ENCODE measurements around the gene TMEM79. TPM values are rescaled to one million over a fixed set of nuclear protein-coding genes. Genes with fewer than 3 reads are reported as not detected.
A peak's percentile ranks its signal among the peaks of the same experiment; 100 is the strongest.

Gene TMEM79, protein sequence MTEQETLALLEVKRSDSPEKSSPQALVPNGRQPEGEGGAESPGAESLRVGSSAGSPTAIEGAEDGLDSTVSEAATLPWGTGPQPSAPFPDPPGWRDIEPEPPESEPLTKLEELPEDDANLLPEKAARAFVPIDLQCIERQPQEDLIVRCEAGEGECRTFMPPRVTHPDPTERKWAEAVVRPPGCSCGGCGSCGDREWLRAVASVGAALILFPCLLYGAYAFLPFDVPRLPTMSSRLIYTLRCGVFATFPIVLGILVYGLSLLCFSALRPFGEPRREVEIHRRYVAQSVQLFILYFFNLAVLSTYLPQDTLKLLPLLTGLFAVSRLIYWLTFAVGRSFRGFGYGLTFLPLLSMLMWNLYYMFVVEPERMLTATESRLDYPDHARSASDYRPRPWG
- 10 to 100 TPM; 11.0 to 24.4 TPM for total RNA-seq

DNA sequence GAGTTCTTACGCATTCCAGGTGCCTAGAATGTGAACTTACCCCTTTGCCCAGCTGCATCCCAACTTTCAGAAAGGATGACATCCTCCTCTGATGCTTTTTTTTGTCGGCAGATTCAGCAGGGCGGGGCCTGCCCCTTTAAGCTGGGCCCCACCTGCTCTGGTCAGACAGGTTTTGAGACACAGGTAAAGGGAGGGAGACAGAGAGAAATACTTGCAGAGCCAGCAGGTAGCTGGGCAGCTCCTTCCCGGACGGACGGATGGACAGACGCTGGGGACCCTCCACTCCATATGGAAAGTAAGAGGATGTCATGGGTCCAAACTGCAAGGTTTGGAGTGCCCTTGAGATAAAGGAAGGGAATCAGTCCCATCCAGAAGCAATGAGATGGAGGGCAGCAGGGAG, at the start of gene TMEM79:
TMEM79 (plus strand) TSS at position 214 of the 400 bp plus-strand sequence. CDS start 902 bp downstream, outside the sequence.
- Mint-ChIP-seq H3K36me3 (peaks cover 21 to 35% of the 10 kb centered on the region in 2 donors), H3K27ac (peak within 1 kb of the TSS; percentile 97 to 98), H3K9me3 (no peaks in the 10 kb centered on the region)
- ATAC-seq: no peak
- DNase-seq (ENCODE audit: low spot score in 2 of 2): no peak

DNA sequence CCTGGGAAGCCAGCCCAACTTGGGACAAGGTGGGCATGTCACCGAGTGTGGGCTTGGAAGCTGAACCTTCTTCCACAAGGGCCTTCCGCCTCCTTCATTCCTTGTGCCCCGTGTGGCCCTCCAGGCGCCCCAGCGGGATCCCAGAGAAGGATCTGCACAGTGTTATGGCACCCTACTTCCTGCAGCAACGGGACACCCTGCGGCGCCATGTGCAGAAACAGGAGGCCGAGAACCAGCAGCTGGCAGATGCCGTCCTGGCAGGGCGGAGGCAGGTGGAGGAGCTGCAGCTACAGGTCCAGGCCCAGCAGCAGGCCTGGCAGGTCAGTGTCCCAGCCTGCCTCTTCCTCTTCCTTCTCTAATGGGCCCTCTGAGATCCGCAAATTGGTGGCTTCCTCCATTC, 48.0 kb upstream of the TMEM79 start:
- peaks cover 9 to 28% of the 10 kb centered on the region in 2 donors for H3K36me3 Mint-ChIP-seq
- DNase-seq (ENCODE audit: low spot score in 2 of 2): no peak
- no peaks in the 10 kb centered on the region for H3K9me3 Mint-ChIP-seq
- no peak overlapping the region for H3K27ac Mint-ChIP-seq
- ATAC-seq: no peak

DNA sequence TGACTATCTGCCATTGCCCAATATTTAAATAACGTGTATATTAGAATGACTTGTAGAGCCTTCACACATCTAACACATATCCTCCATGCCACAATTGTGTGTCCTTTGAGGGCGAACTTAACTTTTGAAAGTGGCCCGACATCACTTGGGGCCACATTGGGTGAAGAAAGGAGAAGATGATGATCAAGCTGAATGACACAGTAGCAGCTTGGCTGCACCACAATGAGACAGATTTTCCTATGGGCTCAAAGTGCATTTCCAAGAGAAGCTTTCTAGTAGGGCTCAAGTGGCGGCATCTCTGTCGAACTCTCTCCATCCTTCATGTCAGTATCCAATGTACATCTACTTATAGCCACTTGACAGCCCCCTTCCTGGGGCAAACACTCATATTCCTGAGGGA, 45.9 kb upstream of the TMEM79 start:
- Mint-ChIP-seq H3K36me3 (peaks cover 9 to 28% of the 10 kb centered on the region in 2 donors), H3K27ac (peak overlapping the region; percentile 7 to 86), H3K9me3 (no peaks in the 10 kb centered on the region)
- DNase-seq (ENCODE audit: low spot score in 2 of 2) (no peak), ATAC-seq (peak in 1 of 2 donors; percentile 17)

DNA sequence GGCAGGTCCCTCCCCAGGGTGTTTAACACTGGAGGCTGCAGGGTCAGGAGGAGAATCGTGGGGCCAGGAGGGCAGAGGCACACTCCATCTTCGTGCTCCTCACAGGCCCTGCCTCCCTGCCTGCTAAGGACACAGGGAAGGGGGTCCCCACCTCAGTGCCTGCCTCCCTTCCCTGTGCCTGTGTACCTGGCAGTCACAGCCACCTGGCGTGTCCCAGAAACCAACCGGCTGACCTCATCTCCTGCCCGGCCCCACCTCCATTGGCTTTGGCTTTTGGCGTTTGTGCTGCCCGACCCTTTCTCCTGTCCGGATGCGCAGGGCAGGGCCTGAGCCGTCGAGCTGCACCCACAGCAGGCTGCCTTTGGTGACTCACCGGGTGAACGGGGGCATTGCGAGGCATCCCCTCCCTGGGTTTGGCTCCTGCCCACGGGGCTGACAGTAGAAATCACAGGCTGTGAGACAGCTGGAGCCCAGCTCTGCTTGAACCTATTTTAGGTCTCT, 42.8 kb upstream of the TMEM79 start:
- ATAC-seq (no peak), DNase-seq (ENCODE audit: low spot score in 2 of 2) (no peak)
- H3K27ac Mint-ChIP-seq: peak overlapping the region; percentile 22 to 58
- H3K9me3 Mint-ChIP-seq: no peaks in the 10 kb centered on the region
- peaks cover 9 to 22% of the 10 kb centered on the region in 2 donors for H3K36me3 Mint-ChIP-seq

DNA sequence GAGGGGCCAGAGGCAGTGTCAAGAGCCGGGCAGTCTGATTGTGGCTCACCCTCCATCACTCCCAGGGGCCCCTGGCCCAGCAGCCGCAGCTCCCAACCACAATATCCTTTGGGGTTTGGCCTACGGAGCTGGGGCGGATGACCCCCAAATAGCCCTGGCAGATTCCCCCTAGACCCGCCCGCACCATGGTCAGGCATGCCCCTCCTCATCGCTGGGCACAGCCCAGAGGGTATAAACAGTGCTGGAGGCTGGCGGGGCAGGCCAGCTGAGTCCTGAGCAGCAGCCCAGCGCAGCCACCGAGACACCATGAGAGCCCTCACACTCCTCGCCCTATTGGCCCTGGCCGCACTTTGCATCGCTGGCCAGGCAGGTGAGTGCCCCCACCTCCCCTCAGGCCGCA, 42.2 kb upstream of the TMEM79 start, which contains the start of gene BGLAP:
BGLAP (plus strand) TSS at position 259 of the 400 bp plus-strand sequence; CDS start at position 307, 48 bp downstream.
- H3K9me3 Mint-ChIP-seq: no peaks in the 10 kb centered on the region

DNA sequence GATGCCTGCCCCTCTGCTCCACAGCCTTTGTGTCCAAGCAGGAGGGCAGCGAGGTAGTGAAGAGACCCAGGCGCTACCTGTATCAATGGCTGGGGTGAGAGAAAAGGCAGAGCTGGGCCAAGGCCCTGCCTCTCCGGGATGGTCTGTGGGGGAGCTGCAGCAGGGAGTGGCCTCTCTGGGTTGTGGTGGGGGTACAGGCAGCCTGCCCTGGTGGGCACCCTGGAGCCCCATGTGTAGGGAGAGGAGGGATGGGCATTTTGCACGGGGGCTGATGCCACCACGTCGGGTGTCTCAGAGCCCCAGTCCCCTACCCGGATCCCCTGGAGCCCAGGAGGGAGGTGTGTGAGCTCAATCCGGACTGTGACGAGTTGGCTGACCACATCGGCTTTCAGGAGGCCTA, 41.4 kb upstream of the TMEM79 start:
- Mint-ChIP-seq H3K36me3 (peaks cover 9 to 16% of the 10 kb centered on the region in 2 donors), H3K27ac (peak overlapping the region in 1 of 2 donors; percentile 60), H3K9me3 (no peaks in the 10 kb centered on the region)
- no peak for ATAC-seq
- DNase-seq (ENCODE audit: low spot score in 2 of 2): no peak

More for the DNA sequence above, 42.2 kb upstream of the TMEM79 start, which contains the start of gene BGLAP:
- H3K27ac Mint-ChIP-seq: peak within 1 kb of the TSS; percentile 58 to 60
- DNase-seq (ENCODE audit: low spot score in 2 of 2) (no peak), ATAC-seq (no peak)
- H3K36me3 Mint-ChIP-seq: peaks cover 9 to 21% of the 10 kb centered on the region in 2 donors

DNA sequence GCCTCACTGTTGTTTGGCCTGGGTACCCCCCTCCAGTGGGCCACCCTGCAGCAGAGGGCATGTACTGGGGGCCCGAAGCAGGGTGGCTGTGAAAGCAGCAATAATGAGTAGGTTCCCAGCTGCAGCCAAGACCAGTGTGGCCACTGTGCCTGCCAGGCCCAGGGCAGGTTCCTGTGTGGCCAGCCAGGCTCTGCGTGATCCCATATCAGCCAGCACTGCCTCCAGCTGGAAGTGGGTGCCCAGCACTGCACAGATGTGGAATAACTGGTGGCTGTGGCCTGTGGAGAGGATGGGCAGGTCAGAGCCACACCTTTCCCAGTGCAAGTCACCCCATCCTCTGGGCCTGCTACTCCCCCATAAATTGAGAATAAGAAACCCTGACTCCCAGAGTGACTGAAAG, 40.0 kb upstream of the TMEM79 start:
- Mint-ChIP-seq H3K36me3 (peaks cover 0 to 6% of the 10 kb centered on the region in 2 donors), H3K27ac (peak overlapping the region in 1 of 2 donors; percentile 71), H3K9me3 (no peaks in the 10 kb centered on the region)
- ATAC-seq (no peak), DNase-seq (ENCODE audit: low spot score in 2 of 2) (no peak)

DNA sequence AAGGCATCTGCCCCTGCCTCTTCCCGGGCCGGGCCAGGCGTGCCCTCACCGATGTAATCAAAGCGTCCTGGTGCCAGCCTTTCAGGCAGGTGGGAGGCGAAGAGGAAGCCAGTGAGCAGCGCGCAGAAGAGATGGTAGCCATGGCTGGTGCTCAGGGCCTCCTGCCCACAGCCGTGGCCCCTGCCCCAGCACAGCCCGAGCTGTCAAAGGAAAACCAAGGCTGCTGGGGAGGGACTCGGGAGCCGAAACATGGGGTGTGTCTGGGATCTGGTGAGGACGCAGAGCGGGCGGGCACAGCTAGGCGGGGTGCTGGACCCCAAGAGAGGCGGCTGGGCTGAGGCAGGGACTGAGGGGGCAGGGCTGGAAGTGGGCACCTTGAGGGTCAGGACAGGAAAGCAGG, 39.4 kb upstream of the TMEM79 start:
- Mint-ChIP-seq H3K27ac (peak overlapping the region; percentile 71 to 81), H3K36me3 (peaks cover 0 to 4% of the 10 kb centered on the region in 2 donors), H3K9me3 (no peaks in the 10 kb centered on the region)
- ATAC-seq: no peak
- no peak for DNase-seq (ENCODE audit: low spot score in 2 of 2)

DNA sequence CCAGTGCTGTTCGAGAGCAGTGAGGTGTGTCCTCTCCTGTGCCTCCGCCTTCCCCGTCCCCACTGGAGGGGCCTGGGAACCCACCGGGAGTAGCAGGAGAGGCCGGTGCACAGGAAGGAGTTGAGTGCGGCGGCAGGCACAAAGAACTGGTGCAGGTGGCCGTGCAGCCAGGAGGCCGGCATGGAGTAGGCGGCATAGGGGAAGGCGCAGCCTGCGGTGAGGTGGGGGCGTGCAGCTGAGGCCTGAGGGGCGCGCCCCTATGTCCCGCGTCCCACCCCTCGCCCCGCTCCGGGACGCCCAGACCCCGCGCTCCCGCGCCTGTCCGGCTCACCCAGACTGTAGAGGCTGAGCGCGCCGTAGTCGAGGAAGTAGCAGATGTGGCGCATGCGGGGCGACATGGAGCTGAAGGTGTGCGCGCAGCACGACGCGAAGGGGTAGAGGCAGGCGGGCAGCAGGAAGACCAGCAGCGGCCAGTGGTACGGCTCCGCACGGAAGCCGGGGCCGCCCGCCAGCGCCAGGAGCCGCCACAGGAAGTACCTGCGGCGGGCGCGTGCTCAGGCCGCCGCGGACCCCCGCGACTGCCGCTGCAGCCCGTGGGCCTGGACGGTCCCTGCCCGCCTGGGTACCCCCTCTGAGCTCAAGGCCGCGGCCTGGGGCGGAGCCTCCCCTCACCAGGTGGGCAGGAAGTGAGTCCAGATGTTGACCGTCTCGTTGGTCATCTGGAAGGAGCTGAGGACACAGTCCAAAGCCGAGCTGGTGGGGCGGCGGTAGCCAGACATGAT, 38.5 kb upstream of the TMEM79 start:
- Mint-ChIP-seq H3K27ac (peak overlapping the region; percentile 71 to 81), H3K9me3 (no peaks in the 10 kb centered on the region), H3K36me3 (no peaks in the 10 kb centered on the region)
- ATAC-seq (peak; percentile 43 to 59), DNase-seq (ENCODE audit: low spot score in 2 of 2) (peak; percentile 39 to 64)

DNA sequence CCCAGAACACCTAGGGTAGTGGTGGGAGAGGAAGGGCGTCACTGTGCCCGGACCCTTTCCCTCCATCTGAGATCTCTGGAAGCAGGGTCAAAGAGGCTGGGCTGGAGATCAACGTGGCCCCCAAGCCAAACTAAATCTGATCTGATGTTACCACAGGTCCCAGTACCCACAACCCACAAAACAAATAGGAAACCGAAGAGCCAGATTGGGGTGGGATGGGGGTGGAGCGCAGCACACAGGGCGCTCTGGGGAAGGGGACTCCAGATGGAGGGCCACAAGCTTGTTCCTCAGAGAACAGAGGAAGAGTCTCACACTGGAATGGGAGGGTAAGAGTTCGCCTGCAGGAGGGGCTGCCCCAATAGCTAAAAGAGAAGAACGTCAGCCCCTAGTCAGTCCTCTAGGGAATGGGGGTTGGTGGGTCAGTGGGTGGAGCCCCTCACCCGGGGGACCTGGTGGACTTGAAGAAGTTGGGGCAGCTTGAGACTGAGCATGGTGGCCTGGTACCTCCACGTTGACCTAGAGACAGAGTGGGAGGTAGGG, 37.8 kb upstream of the TMEM79 start:
- Mint-ChIP-seq H3K9me3 (no peaks in the 10 kb centered on the region), H3K36me3 (no peaks in the 10 kb centered on the region), H3K27ac (peak overlapping the region; percentile 68 to 71)
- DNase-seq (ENCODE audit: low spot score in 2 of 2): no peak
- ATAC-seq: no peak

DNA sequence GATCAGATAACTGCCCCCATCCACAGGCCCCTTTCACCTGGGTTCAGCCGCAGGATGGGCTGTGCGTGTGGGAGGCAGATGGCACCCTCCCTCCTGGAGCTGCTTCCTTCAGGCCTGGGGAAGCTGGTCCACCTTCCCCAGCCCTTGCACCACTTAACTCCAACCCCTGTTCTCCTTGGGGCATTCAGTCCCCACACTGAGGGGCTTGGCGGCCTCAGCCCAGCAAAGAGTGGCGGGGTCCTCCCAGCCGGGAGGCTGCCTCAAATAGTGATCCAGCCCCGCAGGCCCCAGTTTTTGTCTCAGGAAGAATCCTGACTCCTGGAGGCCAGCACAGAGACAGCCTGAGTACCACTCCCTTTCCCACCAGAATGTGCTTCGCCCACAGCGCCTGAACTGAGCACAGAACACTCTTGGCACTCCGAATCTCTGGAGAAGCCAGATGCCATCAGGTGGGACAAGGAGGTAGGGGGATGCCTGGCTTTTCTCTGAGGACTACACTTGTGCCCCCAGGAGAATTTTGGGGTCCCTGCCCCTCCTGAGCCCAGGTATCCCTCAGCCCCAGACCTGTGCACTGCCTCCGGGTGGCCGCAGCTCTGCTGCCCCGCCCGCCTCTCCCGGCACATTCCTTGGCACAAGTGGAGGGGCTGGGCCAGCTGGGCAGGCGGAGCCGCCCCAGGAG, 37.2 kb upstream of the TMEM79 start:
- ATAC-seq: no peak
- Mint-ChIP-seq H3K27ac (peak overlapping the region in 1 of 2 donors; percentile 71), H3K36me3 (no peaks in the 10 kb centered on the region), H3K9me3 (no peaks in the 10 kb centered on the region)
- DNase-seq (ENCODE audit: low spot score in 2 of 2): no peak

DNA sequence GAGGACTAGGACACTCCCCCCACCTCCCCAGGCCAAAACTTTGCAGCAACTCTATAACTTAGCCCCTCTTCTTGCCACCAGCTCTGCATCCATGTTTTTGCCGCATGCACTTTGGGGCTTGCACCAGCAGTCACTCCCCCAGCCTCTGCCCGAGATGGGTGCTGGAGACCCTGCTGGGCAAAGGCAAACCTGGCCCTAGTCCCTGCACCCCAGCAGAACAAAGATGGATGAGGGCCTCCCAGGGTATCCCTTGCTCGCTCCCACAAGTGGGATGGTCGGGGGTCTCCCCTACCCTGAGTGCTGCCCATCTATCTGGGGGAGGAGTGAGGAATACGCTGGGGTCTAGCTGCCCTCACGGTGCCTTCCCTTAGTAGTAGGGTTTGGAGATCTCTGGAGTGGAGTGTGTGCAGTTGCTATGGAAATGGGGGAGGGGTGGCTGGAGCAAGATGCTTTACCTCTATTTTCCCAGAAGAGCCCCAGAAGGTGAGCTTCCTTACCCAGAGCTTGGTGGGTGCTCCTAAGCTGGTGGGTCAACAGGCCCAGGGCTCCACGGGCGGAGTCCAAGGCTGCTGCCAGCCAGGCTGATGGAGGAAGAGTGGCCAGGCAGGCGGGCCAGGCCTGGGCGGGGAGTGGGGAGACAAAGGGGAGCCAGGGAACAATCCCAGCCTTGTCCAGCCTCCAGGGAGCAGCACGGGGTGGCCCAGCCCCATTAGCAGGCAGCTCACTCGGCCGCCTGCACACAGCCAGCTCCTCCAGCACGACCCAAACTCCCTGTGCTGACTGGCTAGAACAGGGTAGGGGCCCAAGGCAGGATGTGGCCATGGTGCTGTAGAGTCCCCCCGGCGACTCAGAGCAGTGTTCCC, 36.4 kb upstream of the TMEM79 start, which contains the start of gene PAQR6:
PAQR6 (minus strand) TSS at position 597 of the 863 bp plus-strand sequence. CDS start 1,325 bp downstream, outside the sequence.
- no peaks in the 10 kb centered on the region for H3K9me3 Mint-ChIP-seq
- DNase-seq (ENCODE audit: low spot score in 2 of 2) (no peak), ATAC-seq (no peak)
- H3K36me3 Mint-ChIP-seq: peaks cover 0 to 2% of the 10 kb centered on the region in 2 donors
- peak within 1 kb of the TSS; percentile 71 to 90 for H3K27ac Mint-ChIP-seq

DNA sequence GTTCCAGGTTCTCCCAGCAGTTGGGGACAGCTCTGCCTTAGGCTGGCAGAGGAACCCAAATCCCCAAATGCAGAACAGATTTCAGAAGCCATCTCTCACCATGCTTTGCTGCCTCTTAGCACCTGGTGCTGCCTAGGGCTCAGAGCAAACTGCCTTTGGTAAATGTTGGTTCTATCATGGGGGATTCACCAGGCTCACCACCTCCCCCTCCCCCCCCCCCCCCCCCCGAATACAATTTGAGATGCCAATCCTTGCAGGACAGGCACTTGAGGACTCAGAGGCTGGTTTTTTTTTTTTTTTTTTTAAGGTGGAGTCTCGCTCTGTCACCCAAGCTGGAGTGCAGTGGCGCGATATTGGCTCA, 35.8 kb upstream of the TMEM79 start:
- DNase-seq (ENCODE audit: low spot score in 2 of 2) (no peak), ATAC-seq (no peak)
- Mint-ChIP-seq H3K27ac (no peak overlapping the region), H3K9me3 (no peaks in the 10 kb centered on the region), H3K36me3 (peaks cover 0 to 5% of the 10 kb centered on the region in 2 donors)

DNA sequence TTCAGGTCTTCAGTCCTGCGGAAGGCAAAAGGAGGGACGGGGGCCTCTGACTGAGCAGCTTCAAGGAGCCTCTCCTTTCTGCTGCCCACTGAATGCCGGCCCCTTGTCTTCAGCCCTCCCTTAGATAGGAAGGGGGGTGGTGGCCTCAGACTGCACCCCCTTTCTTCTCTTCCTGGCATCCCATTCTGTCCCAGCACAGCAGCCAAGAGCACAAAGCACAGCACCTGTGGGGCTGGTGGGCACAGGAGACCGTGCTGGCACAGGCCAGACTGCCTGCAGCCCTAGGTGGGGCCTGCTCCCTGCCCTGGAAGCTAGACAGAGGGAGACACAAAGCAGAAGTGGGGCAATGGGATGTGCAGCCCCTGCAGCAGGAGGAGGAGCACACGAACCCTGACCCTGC, 34.5 kb upstream of the TMEM79 start:
- Mint-ChIP-seq H3K36me3 (peaks cover 0 to 5% of the 10 kb centered on the region in 2 donors), H3K27ac (peak overlapping the region; percentile 22 to 65), H3K9me3 (no peaks in the 10 kb centered on the region)
- ATAC-seq (no peak), DNase-seq (ENCODE audit: low spot score in 2 of 2) (no peak)

DNA sequence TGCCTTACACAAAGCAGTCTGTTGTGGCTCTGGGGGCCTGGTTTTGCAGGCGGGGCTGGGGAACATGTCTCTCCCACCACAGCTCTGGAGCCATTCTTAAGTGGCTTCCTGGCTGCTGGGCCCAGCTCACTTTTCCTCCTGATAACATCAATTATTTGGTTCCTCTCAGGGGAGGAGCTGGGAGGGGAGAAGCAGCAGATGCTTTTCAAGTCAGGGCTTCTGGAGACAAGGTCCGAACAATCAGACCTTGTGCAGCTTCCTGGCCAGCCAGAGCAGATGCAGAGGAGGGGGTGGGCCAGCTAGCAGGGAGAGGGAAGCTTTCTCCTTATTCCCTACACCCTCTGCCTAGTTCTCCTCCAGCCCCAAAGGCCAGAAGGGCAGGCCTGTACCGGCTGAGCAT, 32.6 kb upstream of the TMEM79 start:
- no peak for ATAC-seq
- Mint-ChIP-seq H3K27ac (no peak overlapping the region), H3K36me3 (peaks cover 0 to 5% of the 10 kb centered on the region in 2 donors)

More for the DNA sequence above, 32.6 kb upstream of the TMEM79 start:
- no peak for DNase-seq (ENCODE audit: low spot score in 2 of 2)
- H3K9me3 Mint-ChIP-seq: no peaks in the 10 kb centered on the region

Data from activated naive CD4-positive, alpha-beta T cell treated with anti-CD3 and anti-CD28 coated beads, Interleukin-2, amount 50 U/mL, for 72 hours (primary cell).